Thyroid gland (tissue), 4 donors: ENCODE results near the gene IRAG1.

Experiments used
- CTCF ChIP-seq, 6 experiments: fragments of 200-600 bp in 3 of 6; fragments of 450-650 bp in 3 of 6; sonication (generic) in 3 of 6; IDR thresholded peaks; one replicate each; pipeline ENCODE4 v1.5.1; 2016 to 2019; ENCODE audit warnings: antibody characterized with exemption in 6 of 6, mild to moderate bottlenecking in 2 of 6, inconsistent platforms in 1 of 6, moderate library complexity in 1 of 6
- POLR2A ChIP-seq, 2 donors: fragments of 450-650 bp; IDR thresholded peaks; one replicate each; pipeline ENCODE4 v1.6.1; 2017; ENCODE audit warnings: antibody characterized with exemption in 2 of 2, mild to moderate bottlenecking in 2 of 2, moderate library complexity in 1 of 2

- no peak for TF ChIP-seq CTCF (IDR thresholded peaks at IDR 0.05)
- TF ChIP-seq POLR2A (IDR thresholded peaks at IDR 0.05): no peak
Measured at GRCh38 chr11:10679644-10680043, 13.9 kb downstream of the IRAG1 start.
